SKM-1 treated with dmso at 0.1 percent for 144 hours (cell line): ENCODE data around the gene KLHL21.

Source experiments
- DNase-seq: peaks from one replicate; lab custom pipeline; 2025; ENCODE audit not compliant: unreplicated experiment; lab: John Stamatoyannopoulos, UW

The KLHL21 gene

DNA sequence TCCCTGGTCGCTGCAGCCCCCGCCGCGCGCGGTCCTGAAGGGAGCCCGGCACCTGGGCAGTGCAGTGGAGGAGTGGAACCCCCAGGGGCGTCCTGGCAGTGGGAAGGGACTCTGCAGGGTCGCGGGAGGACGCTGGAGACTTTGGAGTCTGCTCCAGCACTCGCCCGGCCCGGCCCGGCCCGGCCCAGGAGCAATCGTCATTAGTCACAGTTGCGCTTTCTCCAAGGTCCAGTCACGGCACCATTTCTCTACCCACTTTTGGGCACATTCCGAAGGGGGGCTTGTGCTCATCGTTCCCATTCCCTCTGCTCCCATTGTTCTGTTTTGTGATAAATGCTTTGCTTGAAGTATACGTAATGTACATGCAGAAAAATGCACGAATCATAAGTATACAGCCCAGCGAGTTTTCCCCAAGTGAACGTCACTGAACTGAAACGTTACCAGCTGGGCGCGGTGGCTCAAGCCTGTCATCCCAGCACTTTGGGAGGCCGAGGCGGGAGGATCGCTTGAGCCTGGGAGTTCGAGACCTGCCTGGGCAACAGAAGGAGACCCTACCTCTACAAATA, 23.0 kb upstream of the KLHL21 start:
- no peak for DNase-seq

DNA sequence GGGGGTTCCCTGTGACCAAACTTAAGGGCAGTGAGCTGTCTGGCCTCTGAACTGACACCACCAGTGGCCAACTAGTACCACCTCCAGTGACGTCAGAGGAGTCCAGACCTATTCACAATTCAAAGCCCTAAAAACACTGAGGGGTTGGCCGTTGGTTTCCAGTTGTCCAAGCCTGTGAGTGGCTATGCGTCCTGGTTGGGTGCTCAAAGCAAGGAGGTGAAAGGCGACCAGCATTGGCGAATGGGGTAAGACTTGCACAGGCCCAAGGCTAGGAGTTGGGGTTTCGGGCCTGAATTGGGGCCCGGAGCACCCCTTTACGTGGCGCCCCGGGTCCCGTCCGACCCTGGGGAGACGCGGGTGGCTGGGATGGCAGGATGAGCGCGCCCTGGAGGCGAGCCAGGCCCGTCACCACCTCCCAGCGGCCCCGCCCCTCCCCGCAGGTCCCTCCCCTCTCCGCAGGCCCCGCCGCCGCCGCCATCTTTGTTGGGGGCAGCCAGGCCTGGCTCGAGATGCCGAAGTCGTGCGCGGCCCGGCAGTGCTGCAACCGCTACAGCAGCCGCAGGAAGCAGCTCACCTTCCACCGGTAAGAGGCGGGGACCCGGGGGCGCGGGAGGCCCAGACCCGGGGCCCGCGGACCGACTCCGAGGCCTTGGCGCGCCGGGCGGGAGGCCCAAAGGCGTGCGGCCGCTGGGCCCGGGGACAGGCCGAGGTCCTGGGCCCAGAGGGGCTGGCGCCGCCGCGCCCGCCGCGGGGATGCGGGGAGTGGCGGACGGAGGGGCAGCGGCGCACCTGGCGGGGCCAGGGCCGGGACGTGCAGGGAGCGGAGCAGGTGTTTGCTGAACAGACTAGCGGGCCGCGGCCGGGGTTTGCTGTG, 22.3 kb upstream of the KLHL21 start, which contains the start of gene THAP3:
Gene THAP3, plus strand, starts transcription at position 159 of the 874 bp plus-strand sequence. Its CDS starts 351 bp downstream, at position 510.
- DNase-seq: peak; percentile 58

DNA sequence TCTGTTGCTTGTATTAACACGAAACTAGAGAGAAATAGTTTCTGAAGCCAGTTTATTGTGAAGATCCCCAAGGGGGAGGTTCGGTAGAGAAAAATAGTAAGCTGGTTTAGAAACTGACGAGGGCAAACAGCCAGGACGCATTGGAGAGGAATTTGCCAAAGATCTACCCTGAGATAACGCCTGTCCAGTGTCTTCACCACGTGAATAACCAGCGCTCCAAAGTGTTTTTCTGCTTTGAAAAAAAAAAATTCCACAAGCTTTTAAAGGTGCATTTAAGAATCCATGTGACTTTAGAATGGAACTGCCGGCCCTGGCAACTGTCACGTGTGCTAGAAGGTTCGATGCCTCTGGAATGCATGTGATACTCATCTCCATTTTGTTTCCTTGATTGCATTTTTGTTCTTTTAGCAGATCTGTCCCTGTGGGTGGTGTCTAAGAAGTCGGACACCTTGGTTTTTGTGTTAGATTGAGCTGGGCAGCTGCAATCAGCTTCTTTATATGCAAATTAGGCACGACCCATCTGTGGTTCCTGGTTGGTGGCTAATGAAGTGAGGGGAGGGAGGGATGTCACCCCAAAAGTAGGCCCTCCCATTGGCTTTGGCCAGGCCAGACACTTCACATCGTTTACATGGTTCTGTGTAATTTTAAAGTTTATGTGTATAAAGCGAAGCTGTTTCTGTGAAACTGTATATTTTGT, 20.7 kb upstream of the KLHL21 start:
- no peak for DNase-seq

DNA sequence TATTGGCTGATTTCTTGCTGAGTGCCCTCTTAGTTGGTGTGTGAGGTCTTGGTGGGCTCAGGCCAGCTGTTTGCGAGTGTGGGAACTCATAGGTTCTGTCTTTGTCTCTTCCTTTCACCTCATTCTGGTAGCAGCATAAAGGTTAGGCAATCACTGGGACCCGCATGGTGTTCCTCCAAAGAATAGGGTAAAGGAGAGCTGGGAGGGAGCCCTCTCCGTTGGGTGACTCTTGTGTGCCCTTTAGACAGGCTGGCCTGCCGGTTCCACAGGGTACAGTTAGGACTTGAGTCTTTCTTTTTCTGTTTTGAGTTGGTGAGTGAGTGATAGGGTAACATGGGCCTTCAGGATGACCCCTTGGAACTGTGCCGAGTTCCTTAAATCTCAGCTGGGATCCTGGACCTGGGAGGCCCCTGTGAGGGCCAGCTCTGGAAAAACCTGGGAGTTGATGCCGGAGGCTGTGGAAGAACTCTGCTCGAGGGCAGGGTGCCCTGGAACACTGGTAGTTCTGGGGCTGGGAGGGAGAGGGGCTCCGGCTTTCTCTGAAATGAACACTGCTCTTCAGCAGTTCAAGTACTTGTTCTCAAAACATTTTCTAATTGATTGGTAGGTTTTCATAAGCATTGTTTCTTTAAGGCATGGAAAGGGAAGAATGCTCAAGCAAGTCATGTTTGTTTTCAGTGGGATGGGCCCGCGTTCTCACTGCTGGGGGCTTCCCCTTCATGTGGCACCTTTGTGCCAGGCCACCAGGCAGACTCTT, 19.9 kb upstream of the KLHL21 start:
- DNase-seq: no peak

DNA sequence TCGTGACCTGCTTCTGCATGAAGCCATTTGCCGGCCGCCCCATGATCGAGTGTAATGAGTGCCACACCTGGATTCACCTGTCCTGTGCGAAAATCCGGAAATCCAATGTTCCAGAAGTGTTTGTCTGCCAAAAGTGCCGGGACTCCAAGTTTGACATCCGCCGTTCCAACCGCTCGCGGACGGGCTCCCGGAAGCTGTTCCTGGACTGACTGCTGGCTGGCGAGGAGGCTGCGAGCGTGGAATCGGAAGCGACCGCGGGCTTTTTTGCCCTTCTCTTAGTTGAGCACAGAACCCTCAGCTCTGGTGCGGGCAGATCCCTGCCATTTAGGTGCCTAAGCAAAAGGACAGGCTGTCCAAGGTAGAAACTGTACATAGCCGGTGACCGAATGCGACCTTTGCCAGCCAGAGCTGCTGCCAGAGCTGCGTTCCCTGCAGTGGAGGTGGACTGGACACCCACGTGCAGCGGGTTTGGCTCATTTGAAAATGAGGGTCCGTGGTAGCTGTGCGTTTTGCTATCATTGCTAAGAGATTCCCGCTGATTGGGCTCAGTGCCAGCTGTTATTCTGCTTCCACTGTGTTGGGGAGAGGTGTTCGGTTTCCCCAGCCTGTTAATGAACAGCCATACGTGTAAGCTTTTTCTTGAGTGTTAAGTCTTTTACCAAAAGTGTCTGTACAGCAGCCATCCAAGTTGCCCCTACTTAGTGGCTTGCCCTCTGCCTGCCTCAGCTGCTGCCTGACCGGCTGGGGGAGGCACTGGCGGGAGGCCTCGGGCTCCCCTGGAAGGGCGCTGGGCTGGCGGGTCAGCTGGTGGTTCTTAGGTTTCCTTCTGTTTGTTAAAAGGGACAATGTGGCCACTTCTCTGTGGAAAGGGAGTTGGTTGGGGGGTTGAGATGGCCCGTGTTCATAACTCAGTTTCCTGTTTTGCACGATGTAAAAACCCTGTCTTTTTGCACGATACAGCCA, 19.0 kb upstream of the KLHL21 start:
- no peak for DNase-seq

DNA sequence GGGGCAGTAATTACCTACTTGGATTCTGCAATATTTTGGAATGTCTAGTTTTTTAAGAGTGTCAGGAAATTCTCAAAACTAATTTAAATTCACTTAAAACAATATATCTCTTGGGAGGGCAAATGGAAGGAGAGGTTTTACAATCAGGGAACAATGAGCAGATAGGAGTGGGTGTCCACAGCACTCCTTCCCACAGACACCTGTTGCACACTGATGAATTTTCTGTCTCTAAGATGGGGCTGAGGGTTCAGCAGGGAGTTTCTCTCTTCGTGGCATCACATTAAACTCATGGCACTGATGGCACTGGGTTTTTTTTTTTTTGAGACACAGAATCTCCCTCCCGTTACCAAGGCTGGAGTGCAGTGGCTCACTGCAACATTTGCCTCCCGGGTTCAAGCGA, 16.4 kb upstream of the KLHL21 start:
- DNase-seq: no peak

DNA sequence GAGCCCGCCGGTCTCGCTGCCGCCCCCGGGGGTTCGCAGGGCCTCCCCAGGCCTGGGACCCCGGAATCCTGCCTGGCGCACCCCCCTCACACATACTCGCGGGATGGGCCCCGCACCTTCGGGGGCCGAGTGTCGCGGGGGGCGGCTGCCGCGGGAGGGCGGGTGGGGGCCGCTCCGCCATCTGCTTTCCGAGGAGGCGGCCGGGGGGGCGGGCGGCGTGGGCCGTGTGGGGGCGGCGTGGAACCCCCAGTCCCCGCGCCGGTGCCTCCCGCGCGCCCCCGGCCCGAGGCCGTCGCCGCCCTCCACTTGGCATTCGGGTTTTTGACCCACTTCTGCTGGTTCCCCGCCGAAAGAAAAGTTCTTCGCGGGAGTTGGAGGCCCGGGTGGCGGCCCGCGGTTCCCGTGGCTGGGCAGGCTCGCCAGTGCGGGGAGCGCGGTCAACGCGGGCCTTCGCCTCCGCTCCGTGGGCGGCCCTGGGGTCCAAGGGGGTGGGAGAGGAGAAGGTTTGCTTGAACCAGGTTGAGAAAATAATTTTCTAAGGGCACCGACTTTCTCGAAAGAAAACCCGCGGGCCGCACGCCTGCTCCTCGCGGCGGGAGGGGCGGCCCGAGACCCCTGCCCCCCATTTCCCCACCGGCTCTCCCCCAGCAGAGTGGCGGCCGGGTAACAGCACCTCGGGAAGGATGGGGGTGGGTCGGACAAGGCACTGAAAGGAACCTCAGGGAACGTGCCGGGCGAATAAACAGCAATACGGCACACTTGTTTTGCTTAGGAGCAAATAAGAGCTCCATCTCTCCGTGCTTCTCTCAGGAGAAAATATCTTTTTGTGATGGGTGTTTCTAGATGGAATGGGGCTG, 12.5 kb upstream of the KLHL21 start:
- DNase-seq: no peak

DNA sequence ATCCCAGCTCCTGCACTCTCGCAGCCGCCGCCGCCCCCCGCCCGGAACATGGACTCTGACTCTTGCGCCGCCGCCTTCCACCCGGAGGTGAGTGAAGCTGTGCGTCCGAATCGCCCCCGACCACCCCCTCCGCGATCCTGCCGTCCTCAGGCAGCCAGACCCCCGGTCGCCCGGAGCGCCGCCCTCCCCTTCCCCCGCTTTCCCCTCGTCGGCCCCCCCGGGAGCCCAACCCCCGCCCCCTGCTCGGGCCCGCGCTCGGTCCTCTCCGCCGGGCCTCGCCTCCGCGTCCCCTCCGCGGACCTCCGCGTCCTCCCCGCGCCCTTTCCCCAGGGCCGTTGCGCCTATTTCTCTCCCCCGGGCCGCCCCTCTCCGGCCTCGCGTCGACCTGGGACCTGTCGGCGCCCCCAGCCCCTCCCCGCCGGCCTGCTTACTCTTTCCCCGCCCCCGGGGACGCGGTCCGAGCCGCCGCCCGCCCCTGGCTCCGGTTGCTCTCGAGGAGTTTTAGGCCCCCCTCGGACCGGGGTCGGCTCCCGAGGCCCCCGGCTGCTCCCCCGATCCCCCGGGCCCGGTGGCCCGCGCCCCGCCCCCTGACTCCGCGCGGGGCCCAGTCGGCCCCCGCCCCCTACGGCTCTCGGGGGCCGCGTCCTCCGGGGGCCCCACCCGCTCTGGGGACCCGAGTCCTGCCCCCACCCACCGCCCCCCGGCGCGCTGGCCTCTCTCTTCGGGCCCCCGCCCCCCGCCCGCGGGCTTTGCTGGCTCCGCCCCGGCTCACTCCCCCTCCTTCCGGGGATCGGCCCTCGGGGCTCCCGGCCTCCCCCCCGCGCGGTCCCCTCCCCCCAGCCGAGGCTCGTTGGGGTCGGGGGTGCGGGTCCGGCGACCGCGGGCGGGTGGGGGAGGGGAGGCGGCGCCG, 11.6 kb upstream of the KLHL21 start:
- no peak for DNase-seq

DNA sequence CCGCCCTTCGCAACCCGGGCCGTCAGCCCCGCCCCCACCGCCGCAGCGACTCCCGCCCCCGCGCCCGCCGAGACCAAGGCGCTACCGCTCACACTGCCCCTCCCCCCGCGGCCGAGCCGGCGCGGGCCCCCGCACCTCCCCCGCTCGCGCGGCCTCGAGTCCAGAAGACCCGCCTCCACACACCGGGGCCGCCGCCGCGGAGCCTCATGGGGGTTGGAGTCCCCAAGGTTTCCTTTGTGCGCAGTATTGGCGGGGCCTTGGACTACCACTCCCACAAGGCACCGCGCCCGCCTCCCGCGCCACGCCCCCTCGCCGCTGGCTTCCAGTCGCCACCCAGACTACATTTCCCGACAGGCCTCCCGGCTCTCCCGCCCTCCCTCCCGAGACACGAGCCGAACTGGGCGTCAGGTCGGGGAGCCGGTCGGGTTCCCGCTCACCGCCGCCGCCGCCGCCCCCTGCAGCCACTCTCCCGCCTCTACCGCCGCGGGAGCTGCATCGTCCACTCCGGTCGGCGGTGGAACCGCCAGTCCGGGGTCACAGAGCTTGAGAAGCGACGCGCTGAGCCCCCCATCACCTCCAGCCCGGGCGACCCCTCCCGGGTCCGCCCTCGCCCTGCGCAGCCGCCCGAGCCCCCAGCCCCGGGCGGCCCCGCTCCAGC, 10.8 kb upstream of the KLHL21 start, which contains the start of gene PHF13:
Gene PHF13, plus strand, starts transcription at position 371 of the 658 bp plus-strand sequence. CDS start 336 bp downstream, outside the sequence.
- DNase-seq: peak; percentile 96

DNA sequence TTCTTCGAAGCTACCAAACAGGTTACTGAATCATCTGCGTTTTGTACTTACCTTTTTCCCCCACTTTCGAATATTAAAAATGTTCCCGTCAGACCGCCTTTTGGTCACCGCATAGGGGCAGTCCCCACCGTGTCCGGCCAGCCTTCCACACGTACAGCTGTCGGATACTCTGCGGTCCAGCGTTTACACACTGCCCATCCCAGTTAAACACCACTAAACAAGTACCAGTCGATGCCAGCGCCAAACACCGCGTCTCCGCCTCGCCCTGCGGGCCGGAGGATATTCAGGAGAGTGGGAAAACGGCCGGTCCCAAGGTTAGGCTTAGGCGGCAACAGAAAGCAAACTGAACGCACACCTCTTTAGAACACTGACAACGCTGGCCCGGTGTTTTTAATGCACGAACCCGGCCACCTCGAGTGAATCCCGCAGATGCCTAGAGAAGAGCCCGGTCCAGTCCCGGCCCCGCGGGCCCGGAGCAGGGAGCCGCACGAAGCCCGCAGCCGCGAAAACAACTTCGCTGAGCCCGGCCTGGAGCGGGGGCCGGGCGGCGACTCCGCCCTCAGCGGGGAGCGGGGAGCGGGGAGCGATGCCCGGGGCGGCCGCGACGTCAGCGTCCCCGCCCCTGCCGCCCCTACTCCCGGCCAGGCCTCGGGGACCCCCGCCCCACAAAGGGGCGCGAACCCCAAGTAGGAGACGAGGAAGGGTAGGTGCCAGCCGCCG, 10.1 kb upstream of the KLHL21 start:
- DNase-seq: no peak

DNA sequence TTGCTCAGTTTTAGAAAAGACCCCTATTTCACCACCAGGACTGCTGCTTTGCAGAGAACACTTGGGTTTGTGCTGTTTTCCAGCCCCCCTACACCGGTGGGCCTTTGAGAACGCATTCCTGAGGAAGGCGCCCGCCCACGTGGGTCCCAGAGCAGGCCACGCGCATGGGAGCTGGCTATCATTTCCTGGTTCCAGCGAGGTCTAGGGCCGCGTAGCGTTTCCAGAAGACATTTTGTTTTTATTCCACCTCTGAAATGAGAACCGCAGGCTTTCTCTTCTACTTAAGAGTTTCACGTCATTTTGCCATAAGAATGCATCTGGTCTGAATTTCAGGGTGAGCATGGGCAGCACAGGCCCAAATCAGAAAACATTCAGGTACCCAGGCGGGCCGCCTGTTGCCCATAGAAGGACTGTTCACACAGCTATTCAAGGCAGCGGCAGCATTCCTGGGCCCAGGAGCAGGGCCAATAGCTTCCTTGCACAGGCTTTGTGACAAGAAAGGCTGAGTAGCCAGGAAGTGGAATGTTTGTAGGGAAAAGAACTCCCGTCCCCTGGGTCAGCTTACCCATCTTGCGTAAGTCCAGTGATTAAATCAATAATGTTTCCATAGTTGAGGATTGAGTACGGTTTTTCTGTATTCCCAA, 1.4 kb upstream of the KLHL21 start:
- DNase-seq: no peak

DNA sequence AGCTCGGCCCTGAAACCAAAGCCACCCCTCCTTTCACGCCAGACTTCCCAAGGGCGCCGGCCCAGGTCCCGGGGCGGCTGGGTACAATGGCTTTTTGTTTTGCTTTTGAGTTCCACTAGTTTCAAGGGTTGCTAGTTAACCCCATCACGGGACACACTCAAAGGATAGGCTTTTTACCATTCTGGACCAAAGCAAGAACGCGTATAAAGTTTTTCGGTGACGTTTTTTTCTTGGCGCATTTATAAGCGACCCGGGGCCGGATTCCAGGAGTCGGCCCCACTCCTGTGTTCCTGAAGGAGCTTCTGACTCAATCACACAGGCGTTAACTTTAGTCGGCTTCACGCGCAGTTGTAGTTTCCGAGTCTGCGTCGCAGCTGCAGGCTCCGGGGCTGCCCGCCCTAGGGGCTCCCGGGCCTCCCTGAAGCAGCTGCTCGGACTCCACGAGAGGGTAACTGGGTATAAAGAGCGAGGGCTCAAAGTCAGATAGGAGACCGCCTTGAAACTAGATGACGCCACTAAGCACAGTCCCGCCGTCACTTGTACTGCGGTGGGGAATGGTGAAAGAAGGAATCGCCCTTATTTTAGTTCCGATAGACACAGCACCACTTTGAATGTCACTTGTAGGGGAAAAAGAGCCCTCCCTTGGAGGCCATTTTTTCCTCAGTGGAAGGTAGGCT, 707 bp upstream of the KLHL21 start:
- DNase-seq: no peak

DNA sequence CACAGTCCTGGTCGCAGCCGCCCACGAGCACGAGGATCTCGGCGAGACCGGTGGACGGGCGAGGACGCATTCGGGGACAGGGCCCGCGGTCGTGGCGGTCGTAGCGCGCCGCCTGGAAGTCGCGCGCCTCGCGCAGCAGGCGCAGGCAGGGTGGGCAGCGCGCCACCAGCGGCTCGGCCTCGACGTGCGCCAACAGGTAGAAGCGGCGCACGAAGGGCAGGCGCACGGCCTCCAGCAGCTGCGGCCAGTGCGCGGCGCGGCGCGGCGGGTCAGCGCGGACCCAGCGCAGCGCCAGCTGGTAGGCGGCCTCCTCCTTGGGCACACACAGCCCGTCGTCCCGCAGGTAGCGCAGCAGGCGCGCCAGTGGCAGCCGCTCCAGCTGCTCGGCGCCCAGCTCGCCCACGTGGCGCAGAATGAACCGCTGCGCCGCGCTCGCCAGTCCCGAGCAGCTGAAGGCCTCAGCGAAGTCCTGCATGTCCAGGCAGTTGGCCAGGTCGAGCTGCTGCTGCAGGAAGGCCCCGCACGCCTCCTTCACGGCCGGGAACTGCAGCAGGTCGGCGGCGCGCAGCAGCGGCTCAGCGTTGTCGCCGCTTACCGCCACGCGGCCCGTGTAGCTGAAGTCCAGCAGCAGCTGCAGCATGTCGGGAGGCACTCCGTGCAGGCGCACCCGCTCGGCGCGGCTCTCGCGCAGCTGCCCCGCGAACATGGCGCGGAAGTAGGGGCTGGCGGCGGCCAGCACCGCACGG, 573 bp downstream of the KLHL21 start:
- DNase-seq: no peak

DNA sequence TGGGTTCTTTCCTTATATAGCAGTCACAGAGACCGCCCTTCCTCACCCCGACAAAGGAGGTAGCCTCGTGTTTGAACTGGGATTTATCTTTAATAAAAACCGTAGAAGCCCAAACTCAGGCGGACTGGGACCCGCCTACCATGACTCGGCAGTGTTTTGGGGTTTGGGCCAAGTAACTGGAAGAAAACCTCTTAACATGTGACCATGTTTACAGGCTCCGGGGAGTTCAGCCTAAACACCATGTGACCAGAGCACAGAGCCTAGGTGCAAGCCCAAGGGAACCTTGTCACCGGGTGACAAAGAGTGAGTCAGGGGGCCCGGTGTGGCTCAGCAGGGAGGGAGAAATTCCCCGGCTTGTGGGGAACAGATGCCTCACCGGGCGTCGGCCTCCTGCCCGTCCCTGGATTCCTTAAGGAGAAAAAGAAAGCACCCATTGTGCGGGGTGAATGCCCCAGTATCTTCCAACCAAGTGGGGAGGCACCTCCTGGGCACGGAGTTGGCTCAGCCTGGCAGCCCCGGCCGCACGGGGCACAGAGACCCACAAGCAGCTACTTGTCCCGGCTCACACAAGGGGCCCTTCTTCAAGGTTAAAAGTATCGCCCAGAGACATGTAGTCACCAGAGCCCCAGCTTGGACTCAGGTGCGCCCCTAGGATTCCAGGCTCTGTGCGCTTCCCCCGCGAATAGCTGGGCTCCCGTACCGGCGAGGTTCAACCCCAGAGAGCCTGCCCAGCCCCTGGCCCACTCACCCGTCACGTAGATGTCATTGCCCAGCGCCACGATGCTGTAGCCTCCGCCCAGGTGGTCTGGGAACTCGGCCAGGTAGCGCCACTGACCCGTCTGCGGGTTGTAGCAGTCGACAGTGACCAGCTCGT, 1.4 kb downstream of the KLHL21 start:
- peak; percentile 71 for DNase-seq
